ENCODE measurements around the gene INPP5D. TPM values are rescaled to one million over a fixed set of nuclear protein-coding genes. Genes with fewer than 3 reads are reported as not detected.

The INPP5D gene
- total RNA-seq, 1 experiment from 2014 or later, result 12.7 TPM

DNA sequence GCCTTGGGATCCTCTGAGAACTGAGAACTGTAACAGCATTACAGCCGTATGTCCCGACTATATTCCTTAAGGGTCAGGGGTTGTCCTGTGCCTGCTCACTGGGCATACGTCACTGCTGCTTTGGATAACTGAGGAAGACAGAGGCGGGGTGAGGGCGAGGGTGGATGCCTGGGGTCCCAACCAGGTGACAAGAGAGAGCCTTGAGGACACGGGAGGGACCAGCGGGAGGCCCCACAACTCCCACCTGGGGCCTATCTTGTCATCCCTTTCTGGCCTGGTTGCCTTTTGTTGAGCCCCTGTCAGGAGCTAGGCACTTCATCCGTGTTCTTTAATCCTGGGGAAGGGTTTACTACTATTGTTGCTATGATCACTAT, 28.8 kb downstream of the INPP5D start:
- no peak overlapping the region for H2BK15ac ChIP-seq (ENCODE audit: low read depth, low read length)
- no peak overlapping the region for H3K4ac ChIP-seq (ENCODE audit: low read depth, low read length)
- H3K4me1 Mint-ChIP-seq, result peaks cover 17 to 30% of the 10 kb centered on the region in 2 experiments
- no peak overlapping the region for H4K91ac ChIP-seq (ENCODE audit: insufficient read length, low read depth, low read length)
- no peaks in the 10 kb centered on the region for H3K79me2 ChIP-seq (ENCODE audit: insufficient read depth, low read length)
- H2BK5ac ChIP-seq (ENCODE audit: insufficient read length, low read length), result no peak overlapping the region
- TF ChIP-seq, protein P1, sequence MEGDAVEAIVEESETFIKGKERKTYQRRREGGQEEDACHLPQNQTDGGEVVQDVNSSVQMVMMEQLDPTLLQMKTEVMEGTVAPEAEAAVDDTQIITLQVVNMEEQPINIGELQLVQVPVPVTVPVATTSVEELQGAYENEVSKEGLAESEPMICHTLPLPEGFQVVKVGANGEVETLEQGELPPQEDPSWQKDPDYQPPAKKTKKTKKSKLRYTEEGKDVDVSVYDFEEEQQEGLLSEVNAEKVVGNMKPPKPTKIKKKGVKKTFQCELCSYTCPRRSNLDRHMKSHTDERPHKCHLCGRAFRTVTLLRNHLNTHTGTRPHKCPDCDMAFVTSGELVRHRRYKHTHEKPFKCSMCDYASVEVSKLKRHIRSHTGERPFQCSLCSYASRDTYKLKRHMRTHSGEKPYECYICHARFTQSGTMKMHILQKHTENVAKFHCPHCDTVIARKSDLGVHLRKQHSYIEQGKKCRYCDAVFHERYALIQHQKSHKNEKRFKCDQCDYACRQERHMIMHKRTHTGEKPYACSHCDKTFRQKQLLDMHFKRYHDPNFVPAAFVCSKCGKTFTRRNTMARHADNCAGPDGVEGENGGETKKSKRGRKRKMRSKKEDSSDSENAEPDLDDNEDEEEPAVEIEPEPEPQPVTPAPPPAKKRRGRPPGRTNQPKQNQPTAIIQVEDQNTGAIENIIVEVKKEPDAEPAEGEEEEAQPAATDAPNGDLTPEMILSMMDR (conservative IDR thresholded peaks at IDR 0.05), result no peak
- WGBS (ENCODE audit: extremely low coverage, insufficient read length, low lambda C conversion rate), result no CpG with 5 or more reads among the region's 8 CpGs
- no peaks in the 10 kb centered on the region for H3K36me3 Mint-ChIP-seq (ENCODE audit: insufficient read depth in 1 of 3, low read depth in 3 of 3)
- no peaks in the 10 kb centered on the region for H3K23me2 ChIP-seq (ENCODE audit: insufficient read length, low read depth, low read length, poor library complexity, severe bottlenecking)
- no peak overlapping the region for H3K23ac ChIP-seq (ENCODE audit: insufficient read length, low read depth, low read length)
- no peak overlapping the region for H3K4me3 Mint-ChIP-seq
- H3K27ac ChIP-seq (ENCODE audit: insufficient read length, low read depth, low read length), result no peak overlapping the region
- no peaks in the 10 kb centered on the region for H3K9me3 ChIP-seq (ENCODE audit: control insufficient read depth, low read depth, low read length)
- H3K9me3 Mint-ChIP-seq, result no peaks in the 10 kb centered on the region
- H4K8ac ChIP-seq (replicated peaks; ENCODE audit: insufficient read length, low read depth, low read length), result no peak overlapping the region
- no peak overlapping the region for H2BK20ac ChIP-seq (ENCODE audit: low read depth, low read length, poor library complexity, severe bottlenecking)
- no peak overlapping the region for H3K18ac ChIP-seq (ENCODE audit: insufficient read length, low read depth, low read length)
- H4K20me1 ChIP-seq (ENCODE audit: control insufficient read depth, insufficient read depth, insufficient read length), result no peaks in the 10 kb centered on the region
- no peak overlapping the region for H2AFZ ChIP-seq (ENCODE audit: low read length)
- no peaks in the 10 kb centered on the region for H3K4me1 ChIP-seq (ENCODE audit: insufficient read depth, low read length)
- H4K5ac ChIP-seq (ENCODE audit: insufficient read length, low read depth, low read length), result no peak overlapping the region
- H3K79me1 ChIP-seq (ENCODE audit: insufficient read depth, low read depth, low read length, poor library complexity, severe bottlenecking), result no peaks in the 10 kb centered on the region
- no peak overlapping the region for H3K4me2 ChIP-seq (ENCODE audit: insufficient read depth, insufficient read length, low read length)
- H3K27me3 Mint-ChIP-seq (ENCODE audit: low read depth), result no peaks in the 10 kb centered on the region; the same call in none of the 2 replicates
- H3K27me3 ChIP-seq (ENCODE audit: insufficient read depth, low read length), result no peaks in the 10 kb centered on the region
- no peak overlapping the region for H3K56ac ChIP-seq (ENCODE audit: insufficient read length, low read depth, low read length)
- no peak overlapping the region for H2AK5ac ChIP-seq (ENCODE audit: insufficient read length, low read length)
- H3K9ac ChIP-seq (ENCODE audit: extremely low read depth, insufficient read length, low read length), result no peak overlapping the region
- H2BK120ac ChIP-seq (ENCODE audit: low read depth, low read length, poor library complexity, severe bottlenecking), result no peak overlapping the region
- H3K14ac ChIP-seq (ENCODE audit: insufficient read depth, low read length), result no peak overlapping the region
- no peak for DNase-seq
- no peak overlapping the region for H3T11ph ChIP-seq (ENCODE audit: low read length)
- H3K27ac Mint-ChIP-seq, result no peak overlapping the region
- no peak overlapping the region for H2BK12ac ChIP-seq (ENCODE audit: insufficient read length, low read depth, low read length)
